Fibroblast of lung (primary cell): ENCODE measurements around the gene ROBO2.

Experiments used
- CTCF ChIP-seq, 2 donors: IDR thresholded peaks in 1 of 2; conservative IDR thresholded peaks in 1 of 2; 1 replicate in 1 of 2; 2 replicates in 1 of 2; pipeline ENCODE4 v1.5.1; 2011 to 2012; ENCODE audit warnings: low read length in 2 of 2, control low read depth in 1 of 2, inconsistent platforms in 1 of 2, low read depth in 1 of 2, mild to moderate bottlenecking in 1 of 2
- EZH2 ChIP-seq: IDR thresholded peaks from 2 replicates; pipeline ENCODE4 v1.5.1; 2012; ENCODE audit warnings: low read length, control low read depth, mild to moderate bottlenecking; ENCODE audit errors: missing control alignments

GRCh38 chr3:77102951-77103769 is 63.3 kb downstream of the ROBO2 start:
- TF ChIP-seq CTCF (conservative IDR thresholded peaks at IDR 0.05 in 1 of 2, IDR thresholded peaks at IDR 0.05 in 1 of 2; ENCODE audit: low read depth in 1 of 2, low read length in 2 of 2) (no peak), EZH2 (no peak)
